Kidney (tissue), 14 donors: ENCODE results near the gene ZMAT1. TPM values are rescaled to one million over a fixed set of nuclear protein-coding genes. Genes with fewer than 3 reads are reported as not detected.

Experiments
- DNase-seq, 5 donors: peaks; one replicate each; pipeline ENCODE4 v3.0.0-alpha.2; 2013 to 2020
- FAIRE-seq: peaks from 2 replicates; lab custom pipeline; 2012; peaks lifted over from hg19 to GRCh38; lab: Jason Lieb, UNC
- H3K27ac ChIP-seq, 2 donors: one replicate each; pipeline ENCODE4 v1.7.0; 2013; ENCODE audit warnings: low read depth in 2 of 2, low read length in 2 of 2, inconsistent platforms in 1 of 2
- H3K27me3 ChIP-seq: one replicate; pipeline ENCODE4 v1.7.1; 2013; ENCODE audit warnings: low read length, inconsistent platforms; ENCODE audit not compliant: control insufficient read depth, insufficient read depth
- H3K36me3 ChIP-seq, 3 donors: one replicate each; pipeline versions ENCODE4 v1.7.0 to v1.7.1; 2013; ENCODE audit warnings: low read length in 3 of 3, control low read depth in 1 of 3, inconsistent platforms in 1 of 3; ENCODE audit not compliant: insufficient read depth in 3 of 3, control insufficient read depth in 2 of 3
- H3K4me1 ChIP-seq, 3 donors: one replicate each; pipeline versions ENCODE4 v1.7.0 to v1.7.1; 2013; ENCODE audit warnings: low read length in 3 of 3, inconsistent platforms in 1 of 3, low read depth in 1 of 3; ENCODE audit not compliant: control insufficient read depth in 2 of 3, insufficient read depth in 2 of 3
- H3K4me3 ChIP-seq, 3 donors: one replicate each; pipeline versions ENCODE4 v1.7.0 to v1.8.1; 2013; ENCODE audit warnings: low read length in 3 of 3, control low read depth in 1 of 3, inconsistent platforms in 1 of 3
- H3K9ac ChIP-seq, 3 donors: one replicate each; pipeline versions ENCODE4 v1.7.0 to v1.7.1; 2013; ENCODE audit warnings: low read length in 3 of 3, control low read depth in 1 of 3, inconsistent platforms in 1 of 3
- H3K9me3 ChIP-seq, 3 donors: one replicate each; pipeline versions ENCODE4 v1.7.0 to v1.7.1; 2013; ENCODE audit warnings: low read length in 3 of 3, control low read depth in 1 of 3, inconsistent platforms in 1 of 3; ENCODE audit not compliant: control insufficient read depth in 2 of 3, insufficient read depth in 1 of 3
- CTCF ChIP-seq: IDR thresholded peaks from 3 replicates; pipeline ENCODE4 v1.5.1; 2012; ENCODE audit warnings: mild to moderate bottlenecking, moderate library complexity, borderline replicate concordance; ENCODE audit not compliant: insufficient read depth; ENCODE audit errors: extremely low read depth
- intact Hi-C: fragments of 100-400 bp; cut with DNase I; formaldehyde crosslinking; loops from one replicate; pipeline ENCODE4 v1.11.1; 2022
- polyA plus RNA-seq: library from polyadenylated mRNA; stranded (reverse); fragments of 350-450 nt; fragmentation: Illumina TruSeq; extraction: RNeasy Lipid Tissue Mini Kit (QIAGEN cat#74804); gene quantifications from one replicate; pipeline ENCODE4 v1.2.3, GENCODE V29; 2014; ENCODE audit warnings: low read depth, low replicate concordance; ENCODE audit not compliant: insufficient read depth
- total RNA-seq: library from RNA; stranded (reverse); fragmentation: NEBNext Ultra II Directional; extraction: Animal tissue kit (Norgen Biotek cat#: 25700); gene quantifications from one replicate; pipeline ENCODE4 v1.2.1, GENCODE V29; 2021
- donor health status: control.
- donor health status: control.
- donor health status: control.
- donor health status: control.
- donor health status: control.
- donor health status: DM: yes; HTN: yes; CAD: no.
- donor health status: Normal renal cell carcinoma (clear cell type).

The ZMAT1 gene
- total and polyA plus RNA-seq, 2 donors from 2014 or later, result 8.5 to 20.0 TPM

GRCh38 chrX:101958139-101958538, 26.3 kb upstream of the ZMAT1 start:
- H3K27me3 ChIP-seq, result no peaks in the 10 kb centered on the region
- no peak for TF ChIP-seq CTCF

GRCh38 chrX:101957174-101957573, 25.3 kb upstream of the ZMAT1 start:
- H3K4me3 ChIP-seq, result no peak overlapping the region
- H3K9me3 ChIP-seq, result no peaks in the 10 kb centered on the region
- intact Hi-C loops, result no loop called here
- FAIRE-seq (no peak), DNase-seq (no peak)
- H3K4me1 ChIP-seq, result no peaks in the 10 kb centered on the region
- H3K27me3 ChIP-seq, result no peaks in the 10 kb centered on the region
- no peak overlapping the region for H3K9ac ChIP-seq
- H3K27ac ChIP-seq, result no peak overlapping the region
- no peaks in the 10 kb centered on the region for H3K36me3 ChIP-seq
- no peak for TF ChIP-seq CTCF

More at GRCh38 chrX:101958139-101958538, 26.3 kb upstream of the ZMAT1 start:
- intact Hi-C loops, result no loop called here
- Histone ChIP-seq H3K27ac (no peak overlapping the region), H3K4me3 (no peak overlapping the region), H3K9me3 (no peaks in the 10 kb centered on the region), H3K36me3 (no peaks in the 10 kb centered on the region), H3K9ac (no peak overlapping the region), H3K4me1 (no peaks in the 10 kb centered on the region)
- FAIRE-seq (no peak), DNase-seq (no peak)

GRCh38 chrX:101956556-101956955, 24.7 kb upstream of the ZMAT1 start:
- no peak for FAIRE-seq
- Histone ChIP-seq H3K9me3 (no peaks in the 10 kb centered on the region), H3K9ac (no peak overlapping the region), H3K27me3 (no peaks in the 10 kb centered on the region), H3K4me1 (no peaks in the 10 kb centered on the region), H3K27ac (no peak overlapping the region), H3K4me3 (no peak overlapping the region), H3K36me3 (no peaks in the 10 kb centered on the region)
- intact Hi-C loops, result no loop called here
- TF ChIP-seq CTCF, result no peak
- DNase-seq, result no peak

- intact Hi-C loops, result no loop called here
- Histone ChIP-seq H3K9me3 (no peaks in the 10 kb centered on the region), H3K4me1 (no peaks in the 10 kb centered on the region), H3K9ac (no peak overlapping the region), H3K36me3 (no peaks in the 10 kb centered on the region), H3K4me3 (no peak overlapping the region), H3K27ac (no peak overlapping the region), H3K27me3 (no peaks in the 10 kb centered on the region)
- TF ChIP-seq CTCF, result no peak
- FAIRE-seq, result no peak
- no peak for DNase-seq
Measured at GRCh38 chrX:101950581-101950980, 18.8 kb upstream of the ZMAT1 start.
